HG03103 (cell line): ENCODE results near the gene ANKRD6.
A peak's percentile ranks its signal among the peaks of the same experiment; 100 is the strongest.
"Not testable (repeated sequence)": the region's sequence is repeated elsewhere in the genome, so short reads cannot be mapped to it uniquely, and the experiment has no call there.

Source experiments
- ATAC-seq: cut with Tn5 transposase; IDR thresholded peaks from one replicate; pipeline ENCODE4 v1.9.1; 2021; ENCODE audit warnings: low read depth; ENCODE audit not compliant: unreplicated experiment

ANKRD6 gene

GRCh38 chr6:89638320-89639195 is 205.6 kb downstream of the ANKRD6 start, which contains the start of gene LYRM2:
Gene LYRM2, minus strand, starts transcription at chr6:89638747. Its CDS starts 31 bp downstream, at chr6:89638716.
- peak; percentile 98 for ATAC-seq

DNA sequence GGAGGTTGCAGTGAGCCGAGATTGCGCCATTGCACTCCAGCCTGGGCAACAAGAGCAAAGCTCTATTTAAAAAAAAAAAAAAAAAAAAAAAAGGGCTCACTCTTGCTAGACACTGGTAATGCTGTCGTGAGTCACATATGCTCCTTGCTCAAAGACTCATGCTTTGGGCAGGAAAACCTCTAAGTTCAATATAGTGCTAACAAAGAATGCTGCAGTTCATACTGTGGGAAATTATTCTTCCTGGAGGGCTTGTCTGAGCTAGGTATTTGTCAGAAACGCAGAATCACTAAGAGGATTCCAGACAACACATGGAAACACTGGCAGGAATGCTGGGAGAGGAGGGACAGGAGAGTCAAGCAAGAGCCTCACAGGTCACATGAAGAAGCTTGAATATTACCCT is 207.9 kb downstream of the ANKRD6 start:
- no peak for ATAC-seq

- ATAC-seq = not testable (repeated sequence)
Measured at GRCh38 chr6:89641581-89641980, 208.6 kb downstream of the ANKRD6 start.

DNA sequence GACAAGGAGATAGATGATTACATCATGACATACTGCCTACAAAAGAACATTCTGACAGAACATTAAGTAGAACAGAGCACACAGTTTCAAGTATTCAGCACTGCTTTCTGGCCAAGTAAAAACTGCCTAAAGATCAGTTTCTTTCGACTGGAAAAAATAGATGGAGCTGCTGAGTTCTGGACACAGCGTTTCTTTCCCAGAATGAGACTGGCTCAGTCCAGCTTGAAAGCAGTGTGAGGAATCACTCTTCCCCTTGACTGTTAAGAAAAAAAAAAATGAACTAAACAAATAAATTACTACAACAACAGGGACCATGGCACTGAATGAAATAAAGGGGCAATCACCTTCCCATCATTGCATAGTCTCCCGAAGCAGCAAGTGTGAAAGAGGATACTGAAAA is 210.0 kb downstream of the ANKRD6 start:
- no peak for ATAC-seq

DNA sequence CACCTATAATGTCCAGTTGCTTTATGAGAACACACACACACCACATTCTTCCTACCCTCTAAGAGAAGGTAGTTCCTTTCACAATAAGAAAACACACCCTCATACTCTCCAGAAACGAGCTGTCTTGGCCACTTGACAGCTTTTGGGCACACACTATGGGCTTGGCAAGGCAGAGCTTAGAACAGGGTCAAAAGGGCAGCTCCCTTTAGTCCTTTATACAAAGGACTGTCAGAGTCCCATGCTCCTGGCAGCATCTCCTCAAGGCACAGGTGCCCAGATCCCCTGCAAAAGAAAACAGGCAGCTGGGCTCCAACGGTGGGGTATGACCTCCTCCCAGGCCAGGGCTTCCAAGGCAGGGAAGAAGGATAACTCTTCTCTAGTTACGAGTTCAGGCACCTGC is 210.5 kb downstream of the ANKRD6 start:
- no peak for ATAC-seq

- ATAC-seq = no peak
Measured at GRCh38 chr6:89644864-89645263, 211.9 kb downstream of the ANKRD6 start.

GRCh38 chr6:89649682-89650081 is 216.7 kb downstream of the ANKRD6 start:
- ATAC-seq = no peak

DNA sequence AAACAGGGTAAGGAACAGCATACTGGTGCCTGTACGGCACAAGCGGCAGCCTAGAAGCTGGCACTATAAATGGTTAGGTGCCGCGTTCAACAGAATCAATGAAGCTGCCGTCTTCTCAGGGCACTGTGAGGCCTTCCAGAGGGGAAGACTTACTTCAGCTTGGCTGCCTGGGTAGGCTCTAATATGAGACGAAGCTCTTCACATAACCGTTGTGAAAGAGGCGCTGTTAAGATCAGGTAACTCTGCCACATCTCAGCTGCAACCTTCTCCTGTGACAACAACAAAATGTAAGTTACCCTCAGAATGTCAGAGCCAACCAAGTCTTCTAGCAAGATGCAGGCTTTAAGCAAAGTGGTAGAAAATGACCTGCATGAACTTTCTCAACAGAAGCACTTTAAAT is 217.6 kb downstream of the ANKRD6 start:
- ATAC-seq = no peak

DNA sequence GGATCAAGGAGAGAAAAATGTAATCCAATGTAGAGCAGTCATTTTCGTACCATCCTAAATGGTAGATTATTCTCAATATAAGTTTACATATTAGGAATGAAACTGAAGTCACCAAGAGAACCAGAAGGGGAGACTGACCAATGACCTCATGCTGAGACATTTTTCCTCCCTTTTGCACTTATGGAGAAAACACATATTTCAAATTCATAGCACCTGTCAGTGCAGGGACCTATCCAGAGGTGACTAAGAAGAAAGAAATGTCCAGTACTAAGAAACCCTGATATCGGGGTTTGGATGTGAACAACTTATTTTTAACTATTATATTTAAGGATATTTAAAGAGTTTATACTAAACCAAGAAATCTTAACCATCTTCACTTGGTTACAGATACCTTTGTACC is 222.2 kb downstream of the ANKRD6 start:
- ATAC-seq = no peak

DNA sequence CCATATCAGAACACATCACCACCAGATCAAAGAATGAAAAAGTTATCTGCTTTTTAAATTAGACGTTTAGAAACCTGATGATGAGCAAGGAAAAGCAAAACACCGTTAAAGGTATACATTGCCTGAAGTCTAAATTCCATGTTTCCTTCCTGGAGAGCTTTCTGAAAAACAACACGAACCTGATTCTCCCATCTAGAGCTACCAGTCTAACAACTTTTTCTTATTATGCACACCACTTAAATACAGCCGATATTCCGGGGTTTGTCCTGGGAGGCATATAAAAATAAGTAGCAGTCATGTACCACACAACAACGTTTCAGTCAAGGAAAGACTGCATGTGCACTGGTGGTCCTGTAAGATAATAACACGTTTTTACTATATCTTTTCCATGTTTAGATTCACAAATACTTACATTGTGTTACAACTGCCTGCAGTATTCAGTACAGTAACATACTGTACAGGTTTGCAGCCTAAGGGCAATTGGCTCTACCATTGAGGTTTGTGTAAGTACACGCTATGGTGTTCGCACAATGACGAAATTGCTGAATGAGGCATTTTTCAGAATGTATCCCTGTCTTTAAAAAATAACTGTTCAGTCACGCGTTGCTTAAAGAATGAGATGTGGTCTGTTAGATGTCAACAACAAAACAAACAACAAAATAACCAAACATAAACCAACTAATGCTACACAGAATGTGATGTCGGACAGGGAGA is 224.7 kb downstream of the ANKRD6 start:
- no peak for ATAC-seq

DNA sequence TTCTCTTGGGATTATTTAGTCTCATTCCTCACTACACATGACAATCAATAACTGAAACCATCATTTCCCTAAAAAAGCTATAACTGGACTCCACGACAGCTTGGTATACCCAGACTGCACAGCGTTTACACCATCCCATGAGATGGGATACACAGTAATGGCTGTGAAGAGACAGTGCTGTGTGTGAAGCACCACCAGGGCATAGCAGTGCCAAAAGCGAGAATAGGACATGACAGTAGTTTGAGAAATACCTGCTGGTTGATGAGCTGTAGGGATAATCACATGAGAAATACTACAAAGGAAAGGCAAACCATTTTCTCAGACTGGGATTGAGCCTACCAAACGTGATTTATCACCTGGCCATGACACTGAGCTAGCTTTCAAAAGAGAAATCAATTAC is 228.0 kb downstream of the ANKRD6 start:
- ATAC-seq = no peak

GRCh38 chr6:89661559-89661958 is 228.6 kb downstream of the ANKRD6 start:
- no peak for ATAC-seq

DNA sequence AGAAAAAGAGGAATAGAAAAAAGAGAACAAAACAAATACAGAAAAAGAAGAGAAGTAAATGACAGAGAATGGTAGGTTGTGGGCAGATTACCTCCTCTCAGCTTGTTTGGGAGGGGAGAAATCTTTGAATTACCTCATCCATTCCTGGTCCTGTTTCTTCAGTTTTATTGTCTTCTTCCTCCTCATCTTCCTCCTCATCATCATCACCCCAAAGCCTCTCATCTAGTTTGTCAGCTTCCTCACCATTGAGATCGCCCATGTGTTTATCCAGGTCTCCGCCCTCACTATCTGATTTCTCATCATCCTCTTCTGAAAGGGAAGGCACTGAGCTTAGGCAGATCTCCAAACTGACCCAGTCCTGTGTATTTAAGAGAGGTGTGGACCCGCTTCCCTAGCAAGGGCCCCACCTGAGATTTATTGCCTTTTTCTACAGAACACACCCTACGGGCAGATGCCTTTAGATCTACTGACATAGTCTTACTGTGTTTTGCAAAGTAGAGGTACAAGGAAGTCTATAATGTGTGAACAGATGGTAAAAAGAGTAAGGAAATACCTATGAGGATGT is 229.8 kb downstream of the ANKRD6 start:
- no peak for ATAC-seq

DNA sequence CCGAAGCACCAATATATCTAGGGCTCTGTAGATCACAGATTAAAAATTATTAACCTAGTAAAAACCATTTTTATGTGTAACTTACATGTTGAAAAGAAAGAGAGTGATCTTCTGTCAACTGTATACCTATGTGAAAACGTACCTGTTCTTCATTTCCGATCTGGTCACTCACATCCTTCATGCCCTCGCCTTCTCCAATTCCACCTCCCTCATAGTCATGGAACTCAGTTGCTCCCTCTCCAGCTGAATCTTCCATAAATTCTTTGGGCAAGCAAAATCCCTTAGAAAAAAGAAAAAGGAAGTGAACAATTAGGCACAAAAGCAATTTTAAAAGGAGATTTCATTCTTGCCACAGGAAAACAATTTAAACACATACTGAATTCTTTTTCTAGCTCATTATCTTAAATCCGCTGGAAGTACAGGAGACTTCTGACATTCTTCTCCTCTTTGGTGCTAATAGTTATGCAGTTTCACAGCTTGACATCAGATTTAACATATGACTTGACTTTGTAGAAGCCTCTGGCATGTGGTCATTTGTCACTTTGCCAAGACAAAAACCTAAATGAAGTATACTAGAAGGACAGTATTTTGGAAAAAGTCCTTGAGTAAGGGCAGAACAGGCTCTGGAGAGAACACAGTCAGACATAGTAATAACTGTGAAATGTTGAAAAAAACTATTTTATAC is 235.1 kb downstream of the ANKRD6 start:
- ATAC-seq = no peak

GRCh38 chr6:89669002-89669401 is 236.1 kb downstream of the ANKRD6 start:
- ATAC-seq = no peak

DNA sequence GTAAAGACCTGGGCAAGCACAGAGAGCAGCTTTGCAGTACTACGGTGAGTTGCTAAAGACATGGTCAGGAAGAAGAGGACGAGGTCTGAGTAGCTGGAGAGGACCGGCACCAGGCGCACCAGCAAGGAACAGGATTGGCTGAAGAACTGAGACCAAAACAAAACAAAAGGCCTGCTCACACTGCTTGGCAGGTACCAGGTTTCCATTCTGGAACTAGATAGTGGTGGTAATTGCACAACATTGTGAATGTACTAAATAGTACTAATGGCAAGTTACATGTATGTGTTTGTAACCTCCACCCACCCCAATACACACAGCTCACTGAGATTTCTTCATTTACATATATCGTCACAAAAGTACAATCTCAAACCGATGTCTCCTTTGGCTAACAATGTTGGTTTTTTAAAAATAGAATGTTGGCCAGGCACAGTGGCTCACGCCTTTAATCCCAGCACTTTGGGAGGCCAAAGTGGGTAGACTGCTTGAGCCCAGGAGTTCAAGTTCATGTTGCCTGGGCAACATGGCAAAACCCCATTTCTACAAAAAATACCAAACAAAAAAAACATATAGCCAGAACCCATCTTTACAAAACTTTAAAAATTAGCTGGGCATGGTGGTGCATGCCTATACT is 238.1 kb downstream of the ANKRD6 start:
- no peak for ATAC-seq

DNA sequence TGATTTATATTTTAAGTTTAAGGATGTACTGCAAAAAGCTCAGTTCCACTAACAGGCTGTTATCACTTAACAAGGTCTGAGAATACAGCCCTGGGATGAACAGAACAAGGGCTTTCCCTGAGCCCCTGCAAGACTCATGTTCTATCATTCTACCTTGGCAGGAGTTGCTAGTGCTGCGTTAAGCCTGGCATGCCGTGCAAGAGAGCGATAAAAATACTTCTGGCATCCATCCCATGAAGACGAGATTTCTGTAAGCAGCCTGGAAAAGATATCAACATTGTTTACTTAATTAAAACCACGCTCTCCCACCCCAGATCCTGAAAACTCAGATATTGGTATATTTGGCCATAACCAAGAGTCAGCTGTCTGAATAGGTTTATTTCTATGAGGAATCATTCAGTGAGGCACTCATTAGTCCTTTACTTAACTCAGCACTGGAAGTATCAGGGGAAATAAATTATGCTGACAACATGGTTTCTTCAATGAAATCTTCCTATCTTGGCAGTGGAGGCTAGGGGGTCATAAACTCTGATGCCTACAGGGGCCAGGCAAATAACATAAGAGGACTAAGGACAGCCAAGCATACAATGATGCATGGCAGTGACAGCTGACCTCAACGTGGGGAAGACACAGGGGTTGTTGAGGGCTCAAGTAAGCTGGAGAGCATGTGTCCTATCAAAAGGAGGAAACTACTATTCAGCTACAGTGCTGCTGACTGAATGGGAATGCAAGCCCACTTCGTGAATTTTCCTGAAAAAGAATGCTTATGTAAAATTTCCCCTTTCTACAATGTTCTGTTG is 243.2 kb downstream of the ANKRD6 start:
- ATAC-seq = no peak

DNA sequence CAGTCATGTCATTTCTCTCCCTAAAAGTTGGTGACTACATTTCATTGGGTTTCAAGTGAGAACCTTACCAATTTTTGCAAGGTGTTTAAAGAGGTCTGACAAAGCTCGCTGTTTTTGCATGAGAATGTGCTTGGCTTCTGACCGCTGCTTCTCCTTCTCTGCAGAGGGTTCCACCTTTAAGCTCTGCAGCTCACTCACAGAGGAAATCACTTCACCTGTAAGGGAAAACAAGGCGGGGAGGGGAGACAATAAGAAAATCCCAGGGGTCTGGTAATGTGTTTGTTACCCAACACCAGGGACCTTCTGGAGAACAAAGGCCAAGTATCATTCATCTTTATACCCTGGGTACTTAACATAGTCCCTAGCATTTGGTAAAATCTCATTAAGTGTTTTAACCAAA is 245.6 kb downstream of the ANKRD6 start:
- no peak for ATAC-seq

- ATAC-seq = no peak
Measured at GRCh38 chr6:89679215-89680120, 246.5 kb downstream of the ANKRD6 start.
